ENCODE measurements around the gene POLE2.

POLE2 gene

GRCh38 chr14:49642163-49642562 lies 45.9 kb downstream of the POLE2 start:
- Histone ChIP-seq H3K36me3 (peaks cover 34% of the 10 kb centered on the region), H3K9me3 (ENCODE audit: severe bottlenecking) (no peaks in the 10 kb centered on the region), H3K27me3 (ENCODE audit: insufficient read depth, low read depth, severe bottlenecking) (no peaks in the 10 kb centered on the region), H3K27ac (no peak overlapping the region; the same call in 1 of the 2 replicates), H3K4me3 (ENCODE audit: low read depth, low read length) (no peak overlapping the region)
- TF ChIP-seq, protein P1, sequence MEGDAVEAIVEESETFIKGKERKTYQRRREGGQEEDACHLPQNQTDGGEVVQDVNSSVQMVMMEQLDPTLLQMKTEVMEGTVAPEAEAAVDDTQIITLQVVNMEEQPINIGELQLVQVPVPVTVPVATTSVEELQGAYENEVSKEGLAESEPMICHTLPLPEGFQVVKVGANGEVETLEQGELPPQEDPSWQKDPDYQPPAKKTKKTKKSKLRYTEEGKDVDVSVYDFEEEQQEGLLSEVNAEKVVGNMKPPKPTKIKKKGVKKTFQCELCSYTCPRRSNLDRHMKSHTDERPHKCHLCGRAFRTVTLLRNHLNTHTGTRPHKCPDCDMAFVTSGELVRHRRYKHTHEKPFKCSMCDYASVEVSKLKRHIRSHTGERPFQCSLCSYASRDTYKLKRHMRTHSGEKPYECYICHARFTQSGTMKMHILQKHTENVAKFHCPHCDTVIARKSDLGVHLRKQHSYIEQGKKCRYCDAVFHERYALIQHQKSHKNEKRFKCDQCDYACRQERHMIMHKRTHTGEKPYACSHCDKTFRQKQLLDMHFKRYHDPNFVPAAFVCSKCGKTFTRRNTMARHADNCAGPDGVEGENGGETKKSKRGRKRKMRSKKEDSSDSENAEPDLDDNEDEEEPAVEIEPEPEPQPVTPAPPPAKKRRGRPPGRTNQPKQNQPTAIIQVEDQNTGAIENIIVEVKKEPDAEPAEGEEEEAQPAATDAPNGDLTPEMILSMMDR (IDR thresholded peaks at IDR 0.05; ENCODE audit: low read depth, low read length), result no peak
- no peak for DNase-seq

DNA sequence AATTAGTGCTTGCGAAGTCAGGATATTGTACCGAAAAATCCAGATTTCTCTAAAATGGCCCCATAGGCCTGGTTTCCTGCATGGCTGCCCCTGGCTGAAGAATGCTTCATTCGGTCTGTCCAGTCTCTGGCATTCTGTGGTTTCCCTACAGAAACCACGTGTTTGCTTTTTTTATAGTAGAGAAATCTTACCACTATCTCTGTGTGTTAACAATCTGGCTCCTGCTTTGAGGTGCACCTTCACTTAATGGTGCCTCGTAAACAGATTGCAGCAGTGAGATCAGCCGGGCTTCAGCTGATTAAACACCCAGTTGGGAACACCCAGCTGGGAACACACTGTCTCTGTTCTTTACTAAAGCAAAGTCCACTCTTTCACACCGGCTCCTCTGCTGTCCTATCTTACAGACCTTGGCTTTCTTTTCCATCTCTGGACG lies 46.3 kb downstream of the POLE2 start:
- peak overlapping the region; percentile 19 for H3K27ac ChIP-seq
- TF ChIP-seq, protein P1 (IDR thresholded peaks at IDR 0.05; ENCODE audit: low read depth, low read length), result no peak
- no peaks in the 10 kb centered on the region for H3K9me3 ChIP-seq (ENCODE audit: severe bottlenecking)
- H3K4me3 ChIP-seq (ENCODE audit: low read depth, low read length), result no peak overlapping the region
- peaks cover 33% of the 10 kb centered on the region for H3K36me3 ChIP-seq
- DNase-seq, result peak; percentile 28
- no peaks in the 10 kb centered on the region for H3K27me3 ChIP-seq (ENCODE audit: insufficient read depth, low read depth, severe bottlenecking)

- no peak for DNase-seq
- Histone ChIP-seq H3K27ac (no peak overlapping the region), H3K4me3 (ENCODE audit: low read depth, low read length) (no peak overlapping the region), H3K27me3 (ENCODE audit: insufficient read depth, low read depth, severe bottlenecking) (no peaks in the 10 kb centered on the region), H3K9me3 (ENCODE audit: severe bottlenecking) (no peaks in the 10 kb centered on the region), H3K36me3 (peaks cover 34% of the 10 kb centered on the region)
- TF ChIP-seq, protein P1 (IDR thresholded peaks at IDR 0.05; ENCODE audit: low read depth, low read length), result no peak
Observed at GRCh38 chr14:49640540-49641417, 47.2 kb downstream of the POLE2 start.

DNA sequence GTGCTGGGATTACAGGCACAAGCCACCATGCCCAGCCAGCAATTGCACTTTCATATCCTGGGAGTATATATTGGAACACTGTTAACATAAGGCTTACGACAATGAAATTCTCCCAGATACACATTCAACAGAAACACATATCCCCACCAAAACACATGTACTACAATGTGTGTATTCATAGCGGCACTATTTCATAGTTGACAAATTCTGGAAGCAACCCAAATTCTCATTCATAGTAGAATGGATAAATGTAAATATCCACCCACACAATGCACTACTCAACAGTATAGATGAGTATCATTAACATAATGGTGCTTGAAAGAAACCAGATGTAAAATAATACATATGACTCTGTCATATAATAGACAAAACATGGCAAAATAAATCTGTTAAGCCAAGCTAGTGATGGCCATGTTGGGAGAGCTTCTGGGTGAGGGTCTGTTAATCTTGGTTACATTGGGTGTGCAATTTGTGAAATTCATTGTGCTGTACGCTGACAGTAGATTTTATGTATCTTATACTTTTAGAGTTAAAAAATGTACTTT lies 50.4 kb downstream of the POLE2 start:
- Histone ChIP-seq H3K36me3 (peaks cover 27% of the 10 kb centered on the region), H3K4me3 (ENCODE audit: low read depth, low read length) (no peak overlapping the region), H3K9me3 (ENCODE audit: severe bottlenecking) (no peaks in the 10 kb centered on the region), H3K27me3 (ENCODE audit: insufficient read depth, low read depth, severe bottlenecking) (no peaks in the 10 kb centered on the region), H3K27ac (no peak overlapping the region)
- TF ChIP-seq, protein P1 (IDR thresholded peaks at IDR 0.05; ENCODE audit: low read depth, low read length), result no peak
- DNase-seq, result no peak

DNA sequence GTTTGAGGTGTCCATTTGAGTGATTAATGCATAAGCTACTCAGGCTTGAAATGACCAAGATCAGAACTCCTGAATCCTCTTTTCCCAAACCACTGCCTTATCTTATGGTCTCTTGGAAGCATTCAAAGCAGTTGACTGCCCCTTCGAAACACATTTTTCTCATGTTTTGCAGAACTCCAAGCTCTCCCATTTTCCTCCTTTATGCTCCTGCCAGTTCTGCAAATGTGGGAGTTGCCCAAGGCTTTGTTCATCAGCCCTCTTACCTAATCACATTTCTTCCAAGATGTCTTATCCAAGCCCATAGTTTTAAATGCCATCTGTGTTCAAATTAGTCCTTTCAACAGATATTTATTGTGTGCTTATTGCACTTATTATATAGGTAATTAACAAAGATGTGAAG lies 51.1 kb downstream of the POLE2 start:
- no peak for DNase-seq
- Histone ChIP-seq H3K27me3 (ENCODE audit: insufficient read depth, low read depth, severe bottlenecking) (no peaks in the 10 kb centered on the region), H3K36me3 (peaks cover 27% of the 10 kb centered on the region), H3K27ac (no peak overlapping the region), H3K4me3 (ENCODE audit: low read depth, low read length) (no peak overlapping the region), H3K9me3 (ENCODE audit: severe bottlenecking) (no peaks in the 10 kb centered on the region)
- TF ChIP-seq, protein P1 (IDR thresholded peaks at IDR 0.05; ENCODE audit: low read depth, low read length), result no peak
